LoVo (cell line): ENCODE data around the gene CHST12.
"Not testable (repeated sequence)": the region's sequence is repeated elsewhere in the genome, so short reads cannot be mapped to it uniquely, and the experiment has no call there.

ENCODE experiments used
- DNase-seq: peaks from one replicate; pipeline ENCODE4 v3.0.0-alpha.2; 2016; ENCODE audit warnings: low spot score

The CHST12 gene

GRCh38 chr7:2462731-2463130, 59.3 kb downstream of the CHST12 start:
- DNase-seq: no peak

- DNase-seq: no peak
These were observed 62.5 kb downstream of the CHST12 start for GRCh38 chr7:2465928-2466327.

GRCh38 chr7:2466675-2467074, 63.3 kb downstream of the CHST12 start:
- DNase-seq: no peak

GRCh38 chr7:2468227-2468626, 64.8 kb downstream of the CHST12 start:
- no peak for DNase-seq

- not testable (repeated sequence) for DNase-seq
These were observed 66.2 kb downstream of the CHST12 start for GRCh38 chr7:2469460-2470203.

- DNase-seq: no peak
These were observed 67.0 kb downstream of the CHST12 start for GRCh38 chr7:2470204-2471021.

GRCh38 chr7:2471022-2471329, 67.6 kb downstream of the CHST12 start:
- peak; percentile 8 for DNase-seq

- no peak for DNase-seq
These were observed 68.0 kb downstream of the CHST12 start for GRCh38 chr7:2471396-2471795.

- DNase-seq: no peak
These were observed 69.3 kb downstream of the CHST12 start for GRCh38 chr7:2472739-2473138.

GRCh38 chr7:2473496-2474180, 70.2 kb downstream of the CHST12 start:
- DNase-seq: no peak

- no peak for DNase-seq
These were observed 70.8 kb downstream of the CHST12 start for GRCh38 chr7:2474224-2474623.

GRCh38 chr7:2474813-2475677, 71.6 kb downstream of the CHST12 start:
- DNase-seq: no peak

- no peak for DNase-seq
These were observed 72.2 kb downstream of the CHST12 start for GRCh38 chr7:2475678-2476015.

GRCh38 chr7:2476298-2476697, 72.9 kb downstream of the CHST12 start, which contains the start of gene GRIFIN:
GRIFIN (minus strand) TSS chr7:2476398; CDS start chr7:2476383, 15 bp downstream.
- DNase-seq: no peak

- DNase-seq: no peak
These were observed 73.5 kb downstream of the CHST12 start for GRCh38 chr7:2476776-2477446.

- DNase-seq: no peak
These were observed 74.3 kb downstream of the CHST12 start for GRCh38 chr7:2477447-2478398.

GRCh38 chr7:2478399-2478785, 75.0 kb downstream of the CHST12 start:
- DNase-seq: peak; percentile 42

- no peak for DNase-seq
These were observed 75.4 kb downstream of the CHST12 start for GRCh38 chr7:2478800-2479199.

GRCh38 chr7:2479276-2480069, 76.1 kb downstream of the CHST12 start:
- DNase-seq: no peak

- DNase-seq: no peak
These were observed 76.6 kb downstream of the CHST12 start for GRCh38 chr7:2480070-2480408.
